A673 (cell line): Measurements from ENCODE around the gene FHIP1A. TPM values are rescaled to one million over a fixed set of nuclear protein-coding genes. Genes with fewer than 3 reads are reported as not detected.

Experiments
- BruUV-seq: library from RNA; stranded (reverse); fragments of 400-500 nt; replicated peaks from 2 replicates; lab custom pipeline; 2021; lab: Mats Ljungman, UMichigan
- CTCF ChIA-PET: fragments of 300-600 bp; sonication (Branson Sonifier 250); formaldehyde crosslinking; loops from one replicate; lab custom pipeline; 2022; ENCODE audit warnings: antibody characterized with exemption; lab: Charles Lee
- POLR2A ChIA-PET: fragments of 300-600 bp; sonication (Branson Sonifier 250); formaldehyde crosslinking; loops from one replicate; lab custom pipeline; 2022; ENCODE audit warnings: antibody characterized with exemption; ENCODE audit not compliant: low non-redundant PET; lab: Charles Lee
- DNase-seq: peaks from one replicate; pipeline ENCODE4 v3.0.0-alpha.2; 2015; ENCODE audit warnings: low spot score
- H3K27ac ChIP-seq: fragments of 200-600 bp; sonication (generic); 2 replicates; pipeline ENCODE4 v1.5.1; 2016; ENCODE audit warnings: mixed run types, low read depth, mild to moderate bottlenecking, mixed read lengths, antibody characterized with exemption, low read length; ENCODE audit not compliant: poor library complexity, severe bottlenecking
- H3K27me3 ChIP-seq: fragments of 200-600 bp; sonication (generic); replicated peaks from 2 replicates; pipeline ENCODE4 v1.6.1; 2017; ENCODE audit warnings: mixed run types, low read depth, mild to moderate bottlenecking, mixed read lengths, antibody characterized with exemption, low read length; ENCODE audit not compliant: insufficient read depth, poor library complexity
- H3K36me3 ChIP-seq: fragments of 200-600 bp; sonication (generic); 2 replicates; pipeline ENCODE4 v1.6.1; 2016; ENCODE audit warnings: mixed run types, mild to moderate bottlenecking, mixed read lengths, antibody characterized with exemption, low read length; ENCODE audit not compliant: insufficient read depth, poor library complexity, severe bottlenecking
- H3K4me1 ChIP-seq: fragments of 200-600 bp; sonication (generic); 2 replicates; pipeline ENCODE4 v1.6.1; 2017; ENCODE audit warnings: mixed run types, mild to moderate bottlenecking, mixed read lengths, antibody characterized with exemption, low read length; ENCODE audit not compliant: insufficient read depth, poor library complexity, severe bottlenecking
- H3K4me3 ChIP-seq: fragments of 200-600 bp; sonication (generic); 2 replicates; pipeline ENCODE4 v1.5.1; 2016; ENCODE audit warnings: low read depth, mixed run types, mild to moderate bottlenecking, mixed read lengths, low read length; ENCODE audit not compliant: poor library complexity, severe bottlenecking
- H3K9me3 ChIP-seq: fragments of 200-600 bp; sonication (generic); 2 replicates; pipeline ENCODE4 v1.6.1; 2016; ENCODE audit warnings: mixed run types, low read depth, mild to moderate bottlenecking, mixed read lengths, antibody characterized with exemption, low read length; ENCODE audit not compliant: poor library complexity, severe bottlenecking
- EZH2 ChIP-seq: fragments of 200-600 bp; sonication (generic); IDR thresholded peaks from 2 replicates; pipeline ENCODE4 v1.6.1; 2017; ENCODE audit warnings: borderline replicate concordance, low read depth, mild to moderate bottlenecking, mixed read lengths, antibody characterized with exemption, low read length; ENCODE audit not compliant: poor library complexity, severe bottlenecking
- intact Hi-C: fragments of 100-400 bp; cut with micrococcal nuclease; formaldehyde crosslinking; loops from one replicate; pipeline ENCODE4 v1.10.0; 2022; ENCODE audit not compliant: unreplicated experiment
- total RNA-seq: library from RNA; stranded (reverse); gene quantifications from 2 replicates; pipeline ENCODE4 v1.2.3, GENCODE V29; 2021
- TF ChIP-seq, protein P1 (sequence below): fragments of 300-800, 200-600 bp; sonication (generic); conservative IDR thresholded peaks from 2 replicates; pipeline ENCODE4 v1.5.1; 2017; ENCODE audit warnings: low read depth, mild to moderate bottlenecking, antibody characterized with exemption, low read length, moderate library complexity, mixed read lengths

The FHIP1A gene
- total RNA-seq, 1 experiment from 2014 or later = 0.13 TPM

DNA sequence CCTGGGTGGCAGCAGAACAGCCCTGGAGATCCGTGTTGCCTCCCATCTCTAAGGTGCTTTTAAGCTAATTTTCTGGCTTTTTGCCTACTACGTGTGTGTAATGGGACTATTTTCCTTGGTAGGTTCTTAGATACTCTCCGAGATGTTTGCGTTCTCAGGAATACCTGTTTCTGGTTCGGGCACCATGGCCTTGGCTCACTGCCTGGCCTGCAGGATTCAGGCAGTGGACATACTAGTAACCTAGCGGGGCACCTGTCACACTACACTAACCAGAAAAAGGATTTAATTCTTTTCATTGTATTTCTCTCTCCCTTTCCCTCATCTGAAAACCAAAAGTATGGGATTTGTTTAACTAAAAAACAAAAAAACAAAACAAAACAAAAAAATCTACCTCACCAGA lies 29.2 kb downstream of the FHIP1A start:
- intact Hi-C loops = no loop called here
- DNase-seq = no peak
- Histone ChIP-seq H3K36me3 (no peaks in the 10 kb centered on the region), H3K27me3 (no peaks in the 10 kb centered on the region), H3K27ac (no peak overlapping the region), H3K9me3 (no peaks in the 10 kb centered on the region), H3K4me1 (no peaks in the 10 kb centered on the region), H3K4me3 (no peak overlapping the region)
- CTCF ChIA-PET = no interaction called here
- no TSS peak for BruUV-seq
- TF ChIP-seq, protein P1, sequence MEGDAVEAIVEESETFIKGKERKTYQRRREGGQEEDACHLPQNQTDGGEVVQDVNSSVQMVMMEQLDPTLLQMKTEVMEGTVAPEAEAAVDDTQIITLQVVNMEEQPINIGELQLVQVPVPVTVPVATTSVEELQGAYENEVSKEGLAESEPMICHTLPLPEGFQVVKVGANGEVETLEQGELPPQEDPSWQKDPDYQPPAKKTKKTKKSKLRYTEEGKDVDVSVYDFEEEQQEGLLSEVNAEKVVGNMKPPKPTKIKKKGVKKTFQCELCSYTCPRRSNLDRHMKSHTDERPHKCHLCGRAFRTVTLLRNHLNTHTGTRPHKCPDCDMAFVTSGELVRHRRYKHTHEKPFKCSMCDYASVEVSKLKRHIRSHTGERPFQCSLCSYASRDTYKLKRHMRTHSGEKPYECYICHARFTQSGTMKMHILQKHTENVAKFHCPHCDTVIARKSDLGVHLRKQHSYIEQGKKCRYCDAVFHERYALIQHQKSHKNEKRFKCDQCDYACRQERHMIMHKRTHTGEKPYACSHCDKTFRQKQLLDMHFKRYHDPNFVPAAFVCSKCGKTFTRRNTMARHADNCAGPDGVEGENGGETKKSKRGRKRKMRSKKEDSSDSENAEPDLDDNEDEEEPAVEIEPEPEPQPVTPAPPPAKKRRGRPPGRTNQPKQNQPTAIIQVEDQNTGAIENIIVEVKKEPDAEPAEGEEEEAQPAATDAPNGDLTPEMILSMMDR = no peak
- POLR2A ChIA-PET = no interaction called here

DNA sequence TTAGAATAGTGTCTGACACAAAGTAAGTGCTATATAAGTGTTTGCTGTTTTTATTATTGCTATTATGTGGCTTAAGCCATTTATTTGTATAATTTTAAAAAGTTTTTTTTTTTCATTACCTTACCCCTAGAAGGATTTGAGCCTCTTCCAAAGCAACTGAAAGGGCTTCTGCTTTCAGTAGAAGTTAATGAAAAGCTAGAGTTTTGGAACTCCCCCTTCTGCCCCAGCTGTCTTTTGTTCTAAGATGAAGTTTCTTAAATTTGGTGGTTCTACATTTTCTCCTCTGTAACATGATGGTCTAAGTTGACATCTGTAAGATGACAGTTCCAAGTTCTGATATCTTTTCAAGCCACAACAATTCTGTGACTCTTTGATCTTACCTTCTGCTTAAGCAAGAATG lies 30.3 kb downstream of the FHIP1A start:
- ChIA-PET POLR2A (no interaction called here), CTCF (no interaction called here)
- no TSS peak for BruUV-seq
- no peak for DNase-seq
- no peak overlapping the region for H3K4me3 ChIP-seq
- intact Hi-C loops = no loop called here
- H3K27me3 ChIP-seq = no peaks in the 10 kb centered on the region
- no peaks in the 10 kb centered on the region for H3K36me3 ChIP-seq
- TF ChIP-seq, protein P1 = no peak
- TF ChIP-seq EZH2 = no peak
- no peaks in the 10 kb centered on the region for H3K4me1 ChIP-seq
- no peaks in the 10 kb centered on the region for H3K9me3 ChIP-seq
- no peak overlapping the region for H3K27ac ChIP-seq

DNA sequence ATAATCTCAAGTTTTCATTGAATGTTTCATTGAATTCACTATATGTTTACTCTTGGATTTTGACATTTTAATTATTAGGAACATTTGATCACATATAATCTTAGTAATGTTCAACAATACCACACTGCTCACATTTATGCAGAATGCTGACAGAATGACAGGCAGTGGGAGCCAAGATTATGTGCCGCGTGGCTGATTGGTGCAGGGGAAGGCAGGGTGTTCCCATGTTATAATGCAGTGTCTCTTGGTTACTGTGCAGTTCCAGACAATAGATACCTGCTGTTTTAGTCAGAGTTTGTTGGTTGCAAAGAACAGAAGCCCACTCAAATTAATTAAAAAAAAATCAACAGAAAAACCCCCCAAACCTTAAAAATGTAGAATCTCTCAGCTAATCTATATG lies 33.0 kb downstream of the FHIP1A start:
- intact Hi-C loops = no loop called here
- Histone ChIP-seq H3K4me3 (no peak overlapping the region), H3K9me3 (no peaks in the 10 kb centered on the region), H3K27ac (no peak overlapping the region), H3K4me1 (no peaks in the 10 kb centered on the region), H3K27me3 (no peaks in the 10 kb centered on the region), H3K36me3 (no peaks in the 10 kb centered on the region)
- ChIA-PET CTCF (no interaction called here), POLR2A (no interaction called here)
- BruUV-seq = no TSS peak
- DNase-seq = no peak
- no peak for TF ChIP-seq EZH2
- TF ChIP-seq, protein P1 = no peak
